WTC11 (cell line): ENCODE results near the gene CHID1. TPM values are rescaled to one million over a fixed set of nuclear protein-coding genes. Genes with fewer than 3 reads are reported as not detected.

Experiments used
- ATAC-seq: fragments of 200-7000 bp; cut with Tn5 transposase; 2 replicates; pipeline ENCODE4 v1.10.0; 2021; ENCODE audit warnings: mild to moderate bottlenecking, moderate library complexity
- CTCF ChIA-PET: fragments of 300-600 bp; sonication (Branson Sonifier 250); formaldehyde crosslinking; loops from one replicate; lab custom pipeline; 2021; ENCODE audit warnings: antibody characterized with exemption; lab: Charles Lee
- POLR2A ChIA-PET: fragments of 350-600 bp; sonication (Branson Sonifier 250); formaldehyde crosslinking; loops from one replicate; lab custom pipeline; 2021; ENCODE audit warnings: antibody characterized with exemption; lab: Charles Lee
- DNase-seq: peaks from one replicate; pipeline ENCODE4 v3.0.0; 2021; ENCODE audit warnings: low spot score
- H3K27ac Mint-ChIP-seq: 2 replicates; pipeline ENCODE4 v1.8.0; 2021; ENCODE audit warnings: mixed read lengths
- H3K27me3 Mint-ChIP-seq: 2 replicates; pipeline ENCODE4 v1.8.0; 2021; ENCODE audit warnings: low read depth, mild to moderate bottlenecking, moderate library complexity, mixed read lengths
- H3K36me3 Mint-ChIP-seq: 2 replicates; pipeline ENCODE4 v1.8.0; 2021; ENCODE audit warnings: mixed read lengths
- H3K4me1 Mint-ChIP-seq: 2 replicates; pipeline ENCODE4 v1.8.0; 2022; ENCODE audit warnings: mixed read lengths
- H3K4me3 Mint-ChIP-seq: 2 replicates; pipeline ENCODE4 v1.8.0; 2021; ENCODE audit warnings: mild to moderate bottlenecking, moderate library complexity, mixed read lengths
- H3K9me3 Mint-ChIP-seq: 2 replicates; pipeline ENCODE4 v1.8.0; 2021; ENCODE audit warnings: mixed read lengths
- CTCF ChIP-seq: fragments of 200-600 bp; IDR thresholded peaks from 2 replicates; pipeline ENCODE4 v1.8.0; 2022; ENCODE audit warnings: antibody characterized with exemption
- E2F1 ChIP-seq: sonication (generic); formaldehyde crosslinking; IDR thresholded peaks from 2 replicates; pipeline ENCODE4 v1.8.0; 2022; ENCODE audit warnings: mild to moderate bottlenecking, missing genetic modification reagents
- KAT7 ChIP-seq: sonication (generic); formaldehyde crosslinking; IDR thresholded peaks from 2 replicates; pipeline ENCODE4 v1.8.1; 2023; ENCODE audit warnings: missing genetic modification reagents, mild to moderate bottlenecking, borderline replicate concordance
- MXD4 ChIP-seq: fragments of 250-450 bp; sonication (Bioruptor Pico); IDR thresholded peaks from 2 replicates; pipeline ENCODE4 v1.8.0; 2021; ENCODE audit warnings: mild to moderate bottlenecking, moderate library complexity, borderline replicate concordance
- NFE2L1 ChIP-seq: sonication (generic); formaldehyde crosslinking; IDR thresholded peaks from 2 replicates; pipeline ENCODE4 v1.8.1; 2023; ENCODE audit warnings: missing genetic modification reagents
- STAT6 ChIP-seq: sonication (generic); formaldehyde crosslinking; conservative IDR thresholded peaks from 2 replicates; pipeline ENCODE4 v1.8.1; 2023; ENCODE audit warnings: mild to moderate bottlenecking, low read depth, missing genetic modification reagents, moderate library complexity
- TEAD1 ChIP-seq: sonication (generic); formaldehyde crosslinking; IDR thresholded peaks from 2 replicates; pipeline ENCODE4 v1.8.0; 2022; ENCODE audit warnings: mild to moderate bottlenecking, missing genetic modification reagents
- ZBTB43 ChIP-seq: sonication (generic); formaldehyde crosslinking; IDR thresholded peaks from 2 replicates; pipeline ENCODE4 v1.8.1; 2023; ENCODE audit warnings: mild to moderate bottlenecking, missing genetic modification reagents
- ZNF121 ChIP-seq: sonication (generic); formaldehyde crosslinking; IDR thresholded peaks from 2 replicates; pipeline ENCODE4 v1.8.0; 2023; ENCODE audit warnings: missing genetic modification reagents
- ZNF423 ChIP-seq: fragments of 250-450 bp; sonication (Bioruptor Pico); IDR thresholded peaks from 2 replicates; pipeline ENCODE4 v2.1.2; 2022; ENCODE audit warnings: mild to moderate bottlenecking, moderate library complexity
- total RNA-seq: library from RNA; stranded (reverse); gene quantifications from 3 replicates; pipeline ENCODE4 v1.2.3, GENCODE V29; 2021
- TF ChIP-seq, protein P1 (sequence below): sonication (generic); formaldehyde crosslinking; IDR thresholded peaks from 2 replicates; pipeline ENCODE4 v1.8.1; 2023; ENCODE audit warnings: mild to moderate bottlenecking, missing genetic modification reagents, moderate library complexity
- TF ChIP-seq, protein P2 (sequence below): fragments of 250-450 bp; sonication (Bioruptor Pico); IDR thresholded peaks from 2 replicates; pipeline ENCODE4 v1.9.0; 2021; ENCODE audit warnings: mild to moderate bottlenecking
- TF ChIP-seq, protein P3 (sequence below): sonication (generic); formaldehyde crosslinking; IDR thresholded peaks from 2 replicates; pipeline ENCODE4 v1.8.1; 2023; ENCODE audit warnings: mild to moderate bottlenecking, missing genetic modification reagents
- TF ChIP-seq, protein P4 (sequence below): fragments of 250-450 bp; sonication (Bioruptor Pico); IDR thresholded peaks from 2 replicates; pipeline ENCODE4 v2.1.2; 2022; ENCODE audit warnings: mild to moderate bottlenecking, moderate library complexity
- TF ChIP-seq, protein P5 (sequence below): sonication (generic); formaldehyde crosslinking; IDR thresholded peaks from 2 replicates; pipeline ENCODE4 v1.8.0; 2022; ENCODE audit warnings: missing genetic modification reagents
- TF ChIP-seq, protein P6 (sequence below): sonication (generic); formaldehyde crosslinking; conservative IDR thresholded peaks from 2 replicates; pipeline ENCODE4 v1.8.1; 2022; ENCODE audit warnings: mild to moderate bottlenecking, missing genetic modification reagents

Gene CHID1
- total RNA-seq, 1 experiment from 2014 or later = 92.8 TPM

DNA sequence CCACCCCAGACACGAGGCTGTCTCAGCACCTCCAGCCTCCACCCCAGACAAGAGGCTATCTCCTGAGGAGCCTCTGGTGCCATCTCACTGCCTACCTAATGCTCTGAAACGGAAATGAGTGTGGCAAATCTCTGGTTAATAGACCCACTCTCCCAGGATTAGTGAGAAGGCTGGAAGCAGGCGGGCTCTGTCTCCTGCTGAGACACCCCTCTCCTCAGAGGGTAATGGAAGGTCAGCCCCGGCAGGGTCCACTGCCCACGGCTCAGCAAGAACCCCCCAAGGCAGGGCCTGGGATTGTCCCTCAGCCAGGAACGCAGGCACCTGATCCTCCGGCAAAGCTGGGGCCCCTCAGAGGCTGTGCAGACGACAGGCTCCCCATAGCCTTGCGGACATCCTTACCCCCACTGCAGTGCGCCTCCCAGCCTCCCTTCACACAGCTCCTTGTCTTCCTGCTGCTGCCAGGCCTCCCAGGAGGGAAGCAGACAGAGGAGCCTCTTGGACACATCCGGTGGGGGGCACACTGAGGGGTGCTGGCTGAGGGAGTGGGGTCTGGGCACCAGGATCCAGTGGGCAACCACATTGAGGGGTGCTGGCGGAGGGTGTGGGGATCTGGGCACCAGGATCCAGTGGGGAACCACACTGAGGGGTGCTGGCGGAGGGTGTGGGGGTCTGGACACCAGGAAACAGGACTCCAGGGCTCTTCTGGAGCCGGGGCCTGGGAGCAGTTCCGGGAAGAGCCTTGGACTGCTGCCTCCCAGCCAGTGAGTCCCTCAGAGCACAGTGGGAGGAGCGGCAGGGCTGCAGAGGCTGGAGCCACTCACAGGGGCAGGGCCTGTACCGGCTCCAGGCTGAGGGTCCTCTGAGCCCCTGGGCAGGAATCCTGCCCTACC lies 13.1 kb downstream of the CHID1 start:
- H3K9me3 Mint-ChIP-seq = no peaks in the 10 kb centered on the region
- no peak for ATAC-seq
- ChIA-PET CTCF (interaction anchor here (0.6 to 2.3 kb wide), 29 partner anchors 8 to 649 kb away, joined by 3 to 18 read pairs (median 5); partner anchors contain the start of genes AP2A2 and CD151), POLR2A (no interaction called here)
- H3K4me1 Mint-ChIP-seq = no peaks in the 10 kb centered on the region
- peaks cover 22% of the 10 kb centered on the region for H3K36me3 Mint-ChIP-seq
- TF ChIP-seq, protein P1, sequence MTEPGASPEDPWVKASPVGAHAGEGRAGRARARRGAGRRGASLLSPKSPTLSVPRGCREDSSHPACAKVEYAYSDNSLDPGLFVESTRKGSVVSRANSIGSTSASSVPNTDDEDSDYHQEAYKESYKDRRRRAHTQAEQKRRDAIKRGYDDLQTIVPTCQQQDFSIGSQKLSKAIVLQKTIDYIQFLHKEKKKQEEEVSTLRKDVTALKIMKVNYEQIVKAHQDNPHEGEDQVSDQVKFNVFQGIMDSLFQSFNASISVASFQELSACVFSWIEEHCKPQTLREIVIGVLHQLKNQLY (CRISPR knock-in tag) = no peak
- TF ChIP-seq, protein P2, sequence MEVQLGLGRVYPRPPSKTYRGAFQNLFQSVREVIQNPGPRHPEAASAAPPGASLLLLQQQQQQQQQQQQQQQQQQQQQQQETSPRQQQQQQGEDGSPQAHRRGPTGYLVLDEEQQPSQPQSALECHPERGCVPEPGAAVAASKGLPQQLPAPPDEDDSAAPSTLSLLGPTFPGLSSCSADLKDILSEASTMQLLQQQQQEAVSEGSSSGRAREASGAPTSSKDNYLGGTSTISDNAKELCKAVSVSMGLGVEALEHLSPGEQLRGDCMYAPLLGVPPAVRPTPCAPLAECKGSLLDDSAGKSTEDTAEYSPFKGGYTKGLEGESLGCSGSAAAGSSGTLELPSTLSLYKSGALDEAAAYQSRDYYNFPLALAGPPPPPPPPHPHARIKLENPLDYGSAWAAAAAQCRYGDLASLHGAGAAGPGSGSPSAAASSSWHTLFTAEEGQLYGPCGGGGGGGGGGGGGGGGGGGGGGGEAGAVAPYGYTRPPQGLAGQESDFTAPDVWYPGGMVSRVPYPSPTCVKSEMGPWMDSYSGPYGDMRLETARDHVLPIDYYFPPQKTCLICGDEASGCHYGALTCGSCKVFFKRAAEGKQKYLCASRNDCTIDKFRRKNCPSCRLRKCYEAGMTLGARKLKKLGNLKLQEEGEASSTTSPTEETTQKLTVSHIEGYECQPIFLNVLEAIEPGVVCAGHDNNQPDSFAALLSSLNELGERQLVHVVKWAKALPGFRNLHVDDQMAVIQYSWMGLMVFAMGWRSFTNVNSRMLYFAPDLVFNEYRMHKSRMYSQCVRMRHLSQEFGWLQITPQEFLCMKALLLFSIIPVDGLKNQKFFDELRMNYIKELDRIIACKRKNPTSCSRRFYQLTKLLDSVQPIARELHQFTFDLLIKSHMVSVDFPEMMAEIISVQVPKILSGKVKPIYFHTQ (CRISPR knock-in tag) = no peak
- TF ChIP-seq STAT6 (CRISPR knock-in tag) (no peak), ZNF423 (CRISPR knock-in tag) (no peak), E2F1 (no peak), TEAD1 (CRISPR knock-in tag) (no peak), ZNF121 (CRISPR knock-in tag) (no peak), NFE2L1 (CRISPR knock-in tag) (no peak), MXD4 (CRISPR knock-in tag) (no peak), KAT7 (CRISPR knock-in tag) (no peak), CTCF (no peak), ZBTB43 (CRISPR knock-in tag) (no peak)
- TF ChIP-seq, protein P3, sequence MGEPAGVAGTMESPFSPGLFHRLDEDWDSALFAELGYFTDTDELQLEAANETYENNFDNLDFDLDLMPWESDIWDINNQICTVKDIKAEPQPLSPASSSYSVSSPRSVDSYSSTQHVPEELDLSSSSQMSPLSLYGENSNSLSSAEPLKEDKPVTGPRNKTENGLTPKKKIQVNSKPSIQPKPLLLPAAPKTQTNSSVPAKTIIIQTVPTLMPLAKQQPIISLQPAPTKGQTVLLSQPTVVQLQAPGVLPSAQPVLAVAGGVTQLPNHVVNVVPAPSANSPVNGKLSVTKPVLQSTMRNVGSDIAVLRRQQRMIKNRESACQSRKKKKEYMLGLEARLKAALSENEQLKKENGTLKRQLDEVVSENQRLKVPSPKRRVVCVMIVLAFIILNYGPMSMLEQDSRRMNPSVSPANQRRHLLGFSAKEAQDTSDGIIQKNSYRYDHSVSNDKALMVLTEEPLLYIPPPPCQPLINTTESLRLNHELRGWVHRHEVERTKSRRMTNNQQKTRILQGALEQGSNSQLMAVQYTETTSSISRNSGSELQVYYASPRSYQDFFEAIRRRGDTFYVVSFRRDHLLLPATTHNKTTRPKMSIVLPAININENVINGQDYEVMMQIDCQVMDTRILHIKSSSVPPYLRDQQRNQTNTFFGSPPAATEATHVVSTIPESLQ (CRISPR knock-in tag) = no peak
- TF ChIP-seq, protein P4, sequence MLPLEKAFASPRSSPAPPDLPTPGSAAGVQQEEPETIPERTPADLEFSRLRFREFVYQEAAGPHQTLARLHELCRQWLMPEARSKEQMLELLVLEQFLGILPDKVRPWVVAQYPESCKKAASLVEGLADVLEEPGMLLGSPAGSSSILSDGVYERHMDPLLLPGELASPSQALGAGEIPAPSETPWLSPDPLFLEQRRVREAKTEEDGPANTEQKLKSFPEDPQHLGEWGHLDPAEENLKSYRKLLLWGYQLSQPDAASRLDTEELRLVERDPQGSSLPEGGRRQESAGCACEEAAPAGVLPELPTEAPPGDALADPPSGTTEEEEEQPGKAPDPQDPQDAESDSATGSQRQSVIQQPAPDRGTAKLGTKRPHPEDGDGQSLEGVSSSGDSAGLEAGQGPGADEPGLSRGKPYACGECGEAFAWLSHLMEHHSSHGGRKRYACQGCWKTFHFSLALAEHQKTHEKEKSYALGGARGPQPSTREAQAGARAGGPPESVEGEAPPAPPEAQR (CRISPR knock-in tag) = no peak
- TF ChIP-seq, protein P5, sequence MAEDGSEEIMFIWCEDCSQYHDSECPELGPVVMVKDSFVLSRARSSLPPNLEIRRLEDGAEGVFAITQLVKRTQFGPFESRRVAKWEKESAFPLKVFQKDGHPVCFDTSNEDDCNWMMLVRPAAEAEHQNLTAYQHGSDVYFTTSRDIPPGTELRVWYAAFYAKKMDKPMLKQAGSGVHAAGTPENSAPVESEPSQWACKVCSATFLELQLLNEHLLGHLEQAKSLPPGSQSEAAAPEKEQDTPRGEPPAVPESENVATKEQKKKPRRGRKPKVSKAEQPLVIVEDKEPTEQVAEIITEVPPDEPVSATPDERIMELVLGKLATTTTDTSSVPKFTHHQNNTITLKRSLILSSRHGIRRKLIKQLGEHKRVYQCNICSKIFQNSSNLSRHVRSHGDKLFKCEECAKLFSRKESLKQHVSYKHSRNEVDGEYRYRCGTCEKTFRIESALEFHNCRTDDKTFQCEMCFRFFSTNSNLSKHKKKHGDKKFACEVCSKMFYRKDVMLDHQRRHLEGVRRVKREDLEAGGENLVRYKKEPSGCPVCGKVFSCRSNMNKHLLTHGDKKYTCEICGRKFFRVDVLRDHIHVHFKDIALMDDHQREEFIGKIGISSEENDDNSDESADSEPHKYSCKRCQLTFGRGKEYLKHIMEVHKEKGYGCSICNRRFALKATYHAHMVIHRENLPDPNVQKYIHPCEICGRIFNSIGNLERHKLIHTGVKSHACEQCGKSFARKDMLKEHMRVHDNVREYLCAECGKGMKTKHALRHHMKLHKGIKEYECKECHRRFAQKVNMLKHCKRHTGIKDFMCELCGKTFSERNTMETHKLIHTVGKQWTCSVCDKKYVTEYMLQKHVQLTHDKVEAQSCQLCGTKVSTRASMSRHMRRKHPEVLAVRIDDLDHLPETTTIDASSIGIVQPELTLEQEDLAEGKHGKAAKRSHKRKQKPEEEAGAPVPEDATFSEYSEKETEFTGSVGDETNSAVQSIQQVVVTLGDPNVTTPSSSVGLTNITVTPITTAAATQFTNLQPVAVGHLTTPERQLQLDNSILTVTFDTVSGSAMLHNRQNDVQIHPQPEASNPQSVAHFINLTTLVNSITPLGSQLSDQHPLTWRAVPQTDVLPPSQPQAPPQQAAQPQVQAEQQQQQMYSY (CRISPR knock-in tag) = no peak
- TF ChIP-seq, protein P6, sequence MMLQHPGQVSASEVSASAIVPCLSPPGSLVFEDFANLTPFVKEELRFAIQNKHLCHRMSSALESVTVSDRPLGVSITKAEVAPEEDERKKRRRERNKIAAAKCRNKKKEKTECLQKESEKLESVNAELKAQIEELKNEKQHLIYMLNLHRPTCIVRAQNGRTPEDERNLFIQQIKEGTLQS (CRISPR knock-in tag) = no peak
- H3K4me3 Mint-ChIP-seq = no peak overlapping the region
- DNase-seq = no peak
- no peaks in the 10 kb centered on the region for H3K27me3 Mint-ChIP-seq
- no peak overlapping the region for H3K27ac Mint-ChIP-seq
